ENCODE results near the gene EQTN.

The EQTN gene

DNA sequence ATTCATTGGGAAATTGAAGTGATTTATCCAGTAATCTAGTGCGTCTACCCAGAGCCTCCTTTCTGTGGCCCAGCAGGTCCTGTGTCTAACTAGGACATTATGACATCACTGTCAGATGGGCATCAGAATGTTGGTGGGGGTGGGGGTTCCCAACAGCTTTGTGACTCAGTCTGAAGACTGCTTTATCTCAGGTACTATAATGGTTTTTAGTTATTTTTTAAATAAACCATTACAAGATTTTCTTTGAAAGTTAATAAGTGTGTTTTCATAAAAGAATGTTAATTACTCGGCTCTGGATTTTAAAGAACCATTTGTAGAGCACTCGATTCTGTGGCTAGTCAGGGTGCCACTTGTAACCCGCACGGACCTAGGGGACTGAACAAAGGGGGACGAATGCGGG lies at the start of gene EQTN:
TSS of gene EQTN (minus strand) at position 101 of the 400 bp plus-strand sequence. CDS start at position 6, 95 bp downstream.
- no peak for DNase-seq (ENCODE audit: low spot score)

DNA sequence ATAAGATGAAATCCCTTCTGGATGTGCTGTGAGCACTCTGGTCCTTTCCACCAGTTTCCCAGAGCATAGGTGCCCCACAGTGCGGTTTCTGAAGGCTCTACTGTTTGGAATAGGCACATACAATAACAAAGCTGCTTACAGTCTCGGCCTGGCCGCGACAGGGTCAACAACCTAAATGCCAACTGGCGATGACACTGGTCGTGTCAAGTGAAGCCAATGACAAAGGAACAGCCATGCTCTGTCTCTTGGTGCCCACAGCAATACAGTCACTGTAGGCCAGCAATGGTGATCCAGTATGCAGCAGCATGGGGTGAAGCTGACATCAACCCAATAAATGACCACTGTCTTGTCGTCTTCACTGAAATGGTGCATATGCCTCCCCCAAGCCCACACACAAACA lies 47.8 kb upstream of the EQTN start:
- no peak for DNase-seq (ENCODE audit: low spot score)

DNA sequence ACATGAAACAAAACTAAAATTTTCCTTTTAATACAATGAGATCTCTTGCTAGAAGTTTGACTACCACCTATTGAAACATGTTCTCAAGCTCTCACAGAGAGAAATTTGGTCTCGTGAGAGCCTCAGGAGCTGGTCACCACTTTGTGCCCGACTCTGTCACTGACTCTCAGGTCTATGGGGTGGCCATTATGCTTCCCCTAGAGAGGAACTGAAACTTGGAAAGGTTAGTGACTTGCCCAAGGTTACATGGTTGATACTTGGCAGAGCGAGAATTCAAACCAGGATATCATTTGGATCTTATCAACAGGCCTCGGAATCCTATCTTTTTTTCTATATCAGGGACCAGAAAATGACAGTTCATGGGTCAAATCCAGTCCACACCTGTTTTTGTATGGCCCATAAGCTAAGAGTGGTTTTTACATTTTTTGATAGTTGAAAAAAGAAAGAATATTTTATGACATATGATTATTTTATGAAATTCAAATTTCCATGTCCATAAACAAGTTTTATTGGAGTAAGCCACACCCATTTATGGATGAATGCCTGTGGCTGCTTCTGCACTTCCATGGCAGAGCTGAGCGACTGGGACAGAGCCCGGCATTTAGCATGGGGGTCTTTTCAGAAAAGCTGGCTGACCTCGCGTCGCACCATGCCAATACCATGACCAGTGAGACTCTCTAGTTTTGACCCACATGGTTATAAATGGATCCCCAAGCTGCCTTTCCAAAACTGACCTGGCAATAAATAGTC lies 44.8 kb upstream of the EQTN start:
- no peak for DNase-seq (ENCODE audit: low spot score)

DNA sequence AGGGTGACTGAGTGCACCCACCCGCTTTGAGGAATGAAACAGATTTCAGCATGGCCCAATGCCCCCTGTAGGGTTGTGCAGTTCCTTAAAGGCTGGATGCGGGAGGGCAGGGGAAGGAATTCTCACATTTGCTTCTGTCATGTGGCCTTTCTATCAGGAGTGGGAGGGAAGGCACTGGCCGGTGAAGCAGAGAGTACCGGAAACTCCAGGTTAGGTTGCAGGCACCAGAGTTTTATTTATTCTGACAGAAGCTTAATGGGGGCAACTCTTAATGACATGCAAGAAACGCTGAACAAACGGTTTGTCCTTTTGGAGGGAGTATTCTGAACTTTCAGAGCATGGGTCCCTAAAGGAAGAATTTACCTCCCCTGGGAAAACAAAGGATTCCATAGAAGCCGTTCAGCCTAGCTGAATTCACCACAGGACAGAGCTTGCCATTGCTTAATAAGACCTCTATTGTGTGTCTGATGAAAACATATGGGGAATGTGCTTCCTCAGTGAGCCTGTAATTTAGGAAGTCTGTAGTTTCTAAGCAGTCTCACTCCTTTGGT lies 44.1 kb upstream of the EQTN start:
- DNase-seq (ENCODE audit: low spot score), result peak; percentile 34

DNA sequence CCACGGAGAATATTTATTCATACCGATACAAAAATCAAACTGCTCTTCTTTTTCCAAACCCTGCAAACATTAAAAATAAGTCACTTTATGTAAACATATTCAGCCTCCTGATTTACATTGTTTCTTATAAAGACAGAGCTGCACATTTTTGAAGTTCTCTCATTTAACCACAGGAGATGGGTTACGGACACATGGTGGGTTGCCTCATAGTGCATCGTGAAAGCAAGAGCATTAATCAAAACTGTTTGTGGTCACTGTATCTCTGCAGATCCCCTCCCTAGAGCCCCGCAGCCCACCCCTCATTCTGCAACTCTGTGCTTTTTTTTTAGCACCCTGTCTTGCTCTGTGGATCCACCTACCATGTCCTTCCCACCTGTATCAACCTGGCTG lies 43.3 kb upstream of the EQTN start:
- DNase-seq (ENCODE audit: low spot score), result no peak

DNA sequence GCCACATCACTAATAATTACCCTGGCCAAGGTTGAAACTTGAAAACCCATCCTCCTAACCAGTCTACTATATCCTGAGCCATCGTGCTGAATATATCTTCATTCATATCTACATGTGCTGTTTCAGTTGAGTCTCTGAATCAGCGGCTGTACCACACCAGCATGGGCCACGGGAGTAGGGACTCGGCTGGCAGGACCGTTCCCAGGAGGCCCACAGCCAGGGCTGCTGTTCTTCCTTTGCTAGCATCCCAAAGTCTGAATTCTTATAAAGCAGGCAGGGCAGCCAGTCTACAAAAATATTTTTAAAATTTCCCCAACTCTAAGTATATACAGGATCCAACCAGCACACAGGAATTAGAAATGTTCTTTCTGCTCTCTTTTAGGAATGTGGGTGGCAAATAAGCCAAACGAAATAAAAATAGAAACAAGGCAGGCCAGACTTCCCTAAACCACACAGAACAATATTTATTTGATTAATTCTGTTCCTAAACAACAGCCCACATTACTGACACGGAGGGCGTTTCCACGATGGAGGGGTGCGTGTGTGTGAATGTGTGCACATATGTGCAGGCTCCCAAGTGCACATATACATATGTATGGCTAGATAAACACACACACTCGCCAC lies 42.8 kb upstream of the EQTN start:
- DNase-seq (ENCODE audit: low spot score), result no peak

DNA sequence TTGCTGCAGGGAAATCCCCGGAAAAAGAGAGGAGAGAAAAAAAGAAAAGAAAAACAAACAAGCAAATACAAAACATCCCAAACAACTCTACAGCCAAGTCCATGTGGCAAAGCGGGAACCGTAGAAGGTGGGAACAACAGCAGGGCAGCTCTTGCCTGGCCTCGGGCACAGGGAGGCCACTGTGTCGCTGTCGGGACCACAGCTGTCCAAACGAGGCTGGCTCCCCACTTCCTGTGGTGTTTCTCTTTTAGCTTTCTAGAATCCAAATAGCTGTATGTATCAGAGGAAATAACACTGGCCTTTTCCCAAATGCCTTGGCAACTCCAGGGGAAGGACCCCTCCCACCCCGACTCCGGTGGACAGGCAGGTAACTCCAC lies 41.6 kb upstream of the EQTN start:
- DNase-seq (ENCODE audit: low spot score), result no peak

DNA sequence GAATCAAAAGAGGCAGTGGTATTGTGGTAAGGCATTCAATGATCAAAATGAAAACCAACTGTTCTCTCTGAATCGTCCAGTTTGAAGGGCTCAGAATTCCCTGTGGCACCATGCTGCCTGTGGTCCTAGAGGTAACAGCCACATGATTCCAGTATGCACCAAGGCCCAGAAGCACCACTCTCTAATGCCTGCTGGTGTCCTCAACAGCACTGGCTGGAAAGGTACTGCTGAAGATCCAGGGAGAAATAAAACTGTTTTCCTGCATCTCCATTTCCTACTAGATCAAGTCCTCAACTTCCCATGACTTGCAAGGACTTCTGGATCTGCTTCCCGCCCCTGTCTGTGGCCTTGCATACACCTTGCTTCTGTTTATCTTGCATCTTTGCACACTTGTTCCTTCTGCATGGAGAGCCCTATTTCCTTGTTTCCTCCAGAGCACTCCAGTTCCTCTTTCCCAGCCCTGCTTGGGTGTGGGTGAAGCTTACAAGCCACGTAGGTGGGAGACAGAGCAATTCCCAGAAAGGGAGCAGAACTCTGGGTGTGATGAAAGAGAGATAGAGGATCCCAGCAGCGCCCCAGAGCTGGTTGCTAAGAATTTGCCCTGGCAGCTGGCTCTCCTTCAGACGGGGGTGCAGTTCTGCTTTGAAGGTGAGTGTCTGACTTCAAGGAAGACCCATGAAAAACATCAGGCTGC lies 41.0 kb upstream of the EQTN start:
- DNase-seq (ENCODE audit: low spot score), result no peak

DNA sequence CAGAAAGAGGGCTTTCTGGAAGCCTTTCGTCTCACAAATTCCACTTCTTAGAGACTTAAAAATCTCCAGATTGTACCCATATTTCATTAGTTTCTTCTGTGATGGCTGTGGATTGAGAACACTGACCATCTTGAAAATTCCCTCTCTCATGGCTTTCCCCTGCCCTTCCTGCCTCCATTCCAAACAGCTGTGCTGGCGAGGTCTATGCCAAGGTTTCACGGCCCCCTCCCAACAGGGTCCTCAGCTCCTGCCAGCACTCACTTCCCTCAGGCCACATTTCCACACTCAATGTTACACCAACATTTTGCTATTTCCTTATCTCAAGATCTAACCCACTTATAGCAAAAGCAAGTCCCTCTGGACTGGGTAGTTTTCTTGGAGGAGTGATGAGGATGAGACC lies 40.3 kb upstream of the EQTN start:
- no peak for DNase-seq (ENCODE audit: low spot score)

DNA sequence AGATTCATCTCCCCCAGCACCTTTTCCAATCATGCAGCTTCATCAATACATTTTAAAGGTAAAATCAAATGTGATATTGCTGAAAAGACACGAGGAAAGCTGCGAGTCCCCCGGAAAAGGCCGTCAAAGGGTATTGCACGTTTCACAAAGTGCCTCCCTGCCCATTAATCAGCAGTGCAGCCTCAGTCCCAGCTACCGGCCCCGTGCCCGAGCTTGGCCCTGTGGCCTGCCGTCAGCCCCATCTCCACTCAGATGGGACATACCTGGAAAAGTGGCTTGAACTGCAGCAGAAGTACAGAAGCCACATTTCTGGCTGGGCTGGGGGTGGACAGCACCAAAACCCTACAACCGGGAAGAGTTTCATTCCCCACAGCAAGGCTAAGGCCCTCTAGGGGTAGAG lies 39.9 kb upstream of the EQTN start:
- DNase-seq (ENCODE audit: low spot score), result no peak

DNA sequence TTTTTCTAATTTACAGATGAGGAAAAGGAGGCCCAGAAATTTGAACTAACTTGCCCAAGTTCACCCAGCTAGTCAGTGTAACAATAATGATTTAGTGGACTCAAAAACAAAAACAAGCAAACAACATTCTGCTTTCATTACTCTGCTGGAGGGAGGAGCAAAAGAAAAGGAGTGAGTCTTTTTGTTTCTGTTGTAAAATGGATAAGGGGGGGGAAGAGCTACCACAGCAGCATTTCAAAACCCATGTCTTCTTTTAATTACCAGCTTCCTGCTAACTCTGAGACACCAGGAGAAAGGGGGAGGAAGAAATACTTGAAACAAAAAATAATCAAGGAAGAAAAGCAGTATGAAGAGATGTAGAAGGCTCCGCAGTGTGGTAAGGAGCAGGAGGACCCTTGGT lies 39.2 kb upstream of the EQTN start:
- no peak for DNase-seq (ENCODE audit: low spot score)

DNA sequence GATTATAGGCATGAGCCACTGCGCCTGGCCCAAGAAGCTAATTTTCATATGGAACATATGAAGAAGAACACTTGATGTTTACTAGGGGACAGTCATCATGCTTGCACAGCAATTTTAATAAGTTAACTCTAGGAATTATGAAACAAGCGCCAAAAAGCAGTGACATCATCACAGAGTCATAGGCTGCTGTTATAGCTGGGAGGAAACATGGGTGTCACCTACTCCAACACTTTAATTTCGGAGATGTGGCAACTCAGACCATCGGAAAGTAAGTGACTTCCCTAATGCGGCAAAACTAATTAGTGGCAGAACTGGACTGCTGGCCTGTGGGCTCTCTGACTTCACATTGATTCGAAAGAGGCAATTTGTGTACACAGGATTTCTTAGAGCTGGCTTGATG lies 38.1 kb upstream of the EQTN start:
- DNase-seq (ENCODE audit: low spot score), result no peak

DNA sequence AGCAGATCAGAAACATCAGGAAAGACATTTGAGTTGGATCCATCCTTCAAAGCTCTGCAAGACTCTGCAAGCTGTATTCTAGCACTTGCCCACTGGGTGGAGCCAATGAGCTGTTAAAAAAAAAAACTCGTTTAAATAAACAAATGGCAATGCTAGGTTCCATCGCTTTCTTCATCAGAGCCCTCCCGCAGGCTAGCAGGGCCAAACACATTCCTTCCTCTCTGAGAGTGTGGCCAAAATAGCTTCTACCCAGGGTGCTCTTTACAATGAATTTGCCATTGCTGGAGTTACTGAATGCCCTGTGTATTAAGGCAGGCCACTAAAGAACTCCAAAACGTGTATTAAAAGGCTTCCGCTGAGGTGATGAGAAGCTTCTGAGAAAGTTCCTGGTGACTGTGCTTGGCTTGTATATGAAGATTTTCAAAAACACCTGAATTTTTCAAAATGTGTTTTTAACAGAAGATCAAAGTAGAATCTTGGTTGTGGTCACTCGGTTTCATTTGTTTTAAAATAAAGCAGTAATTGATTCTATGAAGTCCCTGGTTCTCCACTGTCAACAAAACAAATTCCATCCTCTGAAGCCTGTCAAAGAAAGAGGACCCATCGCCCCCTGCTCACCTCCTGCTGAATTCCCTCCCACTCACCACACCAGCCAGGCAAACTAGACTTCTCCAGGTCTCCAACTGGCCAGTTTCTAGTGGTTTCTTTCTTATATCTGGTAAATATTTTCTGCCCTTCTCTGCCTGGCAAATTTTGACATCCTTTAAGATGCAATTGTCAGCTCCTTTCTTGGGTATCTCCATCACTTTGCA lies 36.5 kb upstream of the EQTN start:
- DNase-seq (ENCODE audit: low spot score), result peak; percentile 91

DNA sequence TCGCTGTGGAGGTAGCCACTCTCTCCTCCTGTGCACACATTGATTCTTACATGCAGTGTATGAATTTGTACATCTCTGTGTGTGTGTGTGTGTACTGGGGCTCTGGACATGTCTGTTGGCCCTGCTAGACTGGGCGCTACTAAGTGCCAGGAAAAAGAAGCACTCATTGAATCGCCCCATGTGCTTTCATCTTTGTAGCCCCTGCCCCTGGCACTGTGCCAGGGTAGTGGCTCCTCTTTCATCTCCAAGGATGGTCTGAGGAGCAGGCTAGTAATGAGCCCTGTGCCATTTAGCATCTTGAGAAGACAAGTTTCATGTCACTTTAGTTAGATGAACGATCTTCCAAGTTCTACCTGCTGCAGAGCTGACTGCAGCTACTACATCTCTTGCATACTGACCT lies 34.4 kb upstream of the EQTN start:
- DNase-seq (ENCODE audit: low spot score), result no peak

DNA sequence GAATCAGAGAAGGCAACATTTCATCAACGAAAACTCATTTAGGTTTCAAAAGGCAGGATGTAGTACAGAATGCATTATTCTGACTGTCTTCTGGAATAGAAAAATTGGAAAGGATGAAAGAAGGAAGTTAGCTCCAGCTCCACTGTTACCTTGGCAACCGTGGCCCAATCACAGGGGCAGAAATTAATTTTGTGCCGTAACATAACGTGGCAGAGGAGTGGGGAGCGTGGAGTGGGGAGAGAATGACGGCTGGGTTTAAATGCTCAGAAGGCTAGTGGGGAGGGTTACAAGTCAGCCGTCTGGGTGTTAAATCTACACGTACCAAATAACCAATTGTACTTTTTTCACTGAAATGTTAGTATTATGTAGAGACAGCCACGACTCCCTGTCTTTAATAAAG lies 32.3 kb upstream of the EQTN start:
- no peak for DNase-seq (ENCODE audit: low spot score)

DNA sequence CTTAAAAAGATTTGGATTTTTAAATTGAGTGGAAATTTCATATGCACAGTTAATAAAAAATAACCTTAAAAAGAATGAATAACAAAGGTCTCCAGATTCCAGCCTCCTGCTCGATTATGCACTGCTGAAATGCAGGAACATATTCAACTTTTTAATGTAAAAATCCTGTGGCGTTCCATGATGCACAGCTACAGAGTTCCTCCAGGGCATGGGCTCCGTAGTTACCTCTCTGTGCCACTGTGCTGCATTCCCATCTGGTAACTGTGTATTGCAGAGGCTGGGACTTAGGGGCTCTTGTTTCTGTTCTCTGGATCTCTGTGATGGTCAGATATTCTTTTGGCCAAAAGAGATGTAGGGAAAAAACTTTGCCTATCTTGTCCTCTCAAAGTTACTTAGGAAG lies 31.5 kb upstream of the EQTN start:
- no peak for DNase-seq (ENCODE audit: low spot score)

DNA sequence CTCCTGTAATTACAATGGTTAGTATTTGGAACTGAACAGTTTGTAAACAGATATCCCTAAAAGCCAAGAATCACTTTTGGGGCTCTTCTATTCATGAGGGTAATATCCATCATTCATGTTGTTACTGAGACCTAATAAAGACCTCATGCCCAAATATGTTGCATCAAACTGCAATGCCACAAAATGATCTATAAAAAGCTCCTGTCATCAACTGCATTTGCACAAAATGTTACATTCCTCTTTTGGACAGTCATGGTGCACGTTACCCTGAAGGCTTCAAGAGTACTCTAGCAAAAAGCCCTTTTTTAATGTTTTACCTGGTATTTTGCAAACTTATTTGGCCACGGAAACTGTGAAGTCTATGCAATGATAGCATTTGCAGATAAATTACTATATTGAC lies 14.2 kb upstream of the EQTN start:
- DNase-seq (ENCODE audit: low spot score), result no peak

DNA sequence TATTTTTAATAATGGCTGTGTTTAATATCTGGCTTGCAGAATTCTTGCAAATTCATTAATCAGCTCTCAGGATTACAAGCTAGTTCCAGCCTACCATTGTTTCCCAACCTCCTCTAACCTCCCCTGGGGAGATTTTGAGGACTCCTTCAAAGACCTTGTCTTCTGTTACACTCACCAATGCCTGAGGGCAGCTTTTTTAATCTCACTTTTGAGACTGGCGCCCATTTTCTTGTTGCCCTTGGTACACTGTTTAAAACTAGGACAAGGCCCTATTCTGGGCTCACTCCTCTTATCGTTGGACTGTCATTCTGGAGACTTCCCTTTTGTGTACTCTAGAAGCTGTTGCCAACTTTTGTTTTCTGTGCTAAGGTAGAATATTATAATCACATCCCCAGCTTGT lies 13.6 kb upstream of the EQTN start:
- peak; percentile 10 for DNase-seq (ENCODE audit: low spot score)

DNA sequence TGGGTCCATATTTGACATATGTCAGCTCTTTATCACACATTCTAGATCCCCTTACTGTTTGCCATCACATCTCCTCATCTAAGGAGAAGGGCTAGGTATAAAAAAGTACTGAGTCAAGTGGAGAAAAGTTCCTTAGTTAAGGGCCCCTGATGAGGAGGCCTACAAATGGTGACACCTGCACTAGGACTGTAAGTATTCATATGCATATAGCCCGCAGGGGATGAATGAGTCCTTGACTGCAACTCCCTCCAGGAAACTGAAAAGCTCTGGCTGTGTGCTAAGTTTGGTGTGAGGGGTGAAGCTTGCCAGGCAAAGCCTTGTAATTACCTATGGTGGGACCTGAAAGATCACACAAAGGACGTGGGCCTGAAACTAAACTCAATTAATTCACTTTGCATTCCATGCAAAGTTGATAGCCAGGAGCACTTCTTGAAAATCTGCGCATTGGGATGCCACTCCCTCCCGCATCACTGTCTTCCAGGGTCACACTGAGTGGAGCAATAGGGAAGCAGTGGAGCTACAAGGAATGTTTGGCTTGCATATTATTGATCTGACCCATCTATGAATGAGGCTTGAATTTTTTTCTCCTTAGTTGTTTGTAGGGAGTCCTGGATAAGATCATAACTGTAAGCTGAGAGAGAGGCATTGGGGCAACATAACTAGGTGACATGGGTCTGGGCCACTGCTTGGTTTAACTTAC lies 11.9 kb upstream of the EQTN start:
- DNase-seq (ENCODE audit: low spot score), result peak; percentile 25

DNA sequence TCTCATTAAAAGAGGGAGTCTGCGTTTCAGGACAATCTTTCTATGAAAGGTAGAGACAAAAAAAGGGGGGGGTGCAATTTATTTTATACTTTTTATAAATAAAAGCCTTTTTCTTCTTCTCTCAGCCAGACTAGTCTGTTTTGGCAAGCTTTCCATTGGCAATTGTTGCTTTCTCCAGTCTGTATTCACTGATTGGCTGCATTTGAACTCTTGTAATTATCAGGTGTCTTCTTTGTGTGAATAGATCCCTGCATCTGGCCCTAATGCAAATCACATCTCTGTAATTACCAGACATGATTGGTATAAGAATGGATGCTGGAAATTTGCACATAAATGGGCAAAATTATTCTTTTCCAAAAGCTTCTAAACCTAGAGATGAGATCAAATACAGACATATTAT lies 7.6 kb upstream of the EQTN start:
- DNase-seq (ENCODE audit: low spot score), result no peak

DNA sequence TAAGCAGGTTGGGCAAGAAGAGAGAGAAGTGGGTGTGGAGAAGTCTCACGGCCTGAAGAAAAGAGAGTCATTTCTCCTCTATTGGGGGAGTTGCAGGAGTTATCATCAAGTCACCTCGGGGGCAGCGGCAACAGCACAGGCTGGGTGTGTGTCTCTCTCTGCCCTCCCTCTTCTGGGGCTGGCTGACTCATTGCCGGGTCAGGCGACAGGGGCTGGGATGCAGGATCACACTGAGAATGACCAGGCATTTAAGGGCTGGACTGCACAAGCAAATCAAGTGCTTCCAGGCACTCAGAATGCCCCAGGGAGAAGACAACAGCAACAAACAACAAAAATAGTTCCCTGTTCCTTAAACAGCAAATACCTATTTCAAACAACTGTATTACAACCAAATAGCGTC lies 6.3 kb upstream of the EQTN start:
- DNase-seq (ENCODE audit: low spot score), result peak; percentile 23

DNA sequence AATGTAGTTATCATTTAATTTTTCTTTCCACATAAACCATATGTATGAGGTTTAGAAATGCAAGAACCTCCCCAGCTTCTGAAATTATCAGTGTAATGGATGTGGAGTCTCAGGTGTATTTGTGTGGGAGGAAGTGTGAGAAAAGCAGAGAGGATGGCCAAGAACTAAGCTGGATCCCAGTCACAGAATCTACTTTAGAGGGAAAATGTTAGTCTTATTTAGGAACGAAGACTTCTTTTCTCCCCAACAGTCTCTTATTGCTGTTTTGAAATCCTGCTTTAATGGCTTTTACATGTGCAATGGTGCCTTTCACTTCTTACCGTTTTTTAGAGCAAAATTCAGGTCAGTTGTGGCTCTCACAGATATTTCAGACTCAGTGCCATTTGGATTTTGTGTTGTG lies 3.0 kb downstream of the EQTN start:
- DNase-seq (ENCODE audit: low spot score), result no peak
